Measurements from ENCODE around the gene PLCH1. TPM values are rescaled to one million over a fixed set of nuclear protein-coding genes. Genes with fewer than 3 reads are reported as not detected.

Gene PLCH1
- total and polyA plus RNA-seq, 2 donors (not counting 1 experiment from before 2014, with no cell fraction given) = under 0.01 to 0.03 TPM

DNA sequence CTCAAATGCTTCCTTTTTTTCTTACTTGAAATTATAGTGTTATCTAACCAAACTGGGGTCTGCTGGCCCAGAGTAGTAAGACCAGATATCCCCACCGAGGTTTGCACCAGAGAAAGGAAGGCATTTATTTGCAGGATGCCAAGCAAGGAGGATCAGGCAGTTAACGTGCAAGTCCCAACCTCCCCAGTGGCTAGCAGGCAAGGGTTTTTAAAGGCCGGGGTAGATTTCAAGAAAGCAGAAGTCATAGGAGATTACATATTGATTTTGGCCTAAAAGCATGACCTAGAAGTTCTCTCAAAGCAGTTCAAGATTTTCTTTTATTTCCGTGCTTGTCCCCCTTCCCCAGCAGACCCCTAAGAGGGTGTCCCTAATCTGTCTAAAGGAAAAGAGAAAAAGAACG, 418.6 kb downstream of the PLCH1 start:
- DNase-seq (ENCODE audit: low read depth in 2 of 2) = no peak
- TF ChIP-seq EZH2 (IDR thresholded peaks at IDR 0.05; ENCODE audit: low read length, missing control alignments) = no peak
- TF ChIP-seq, protein P1, sequence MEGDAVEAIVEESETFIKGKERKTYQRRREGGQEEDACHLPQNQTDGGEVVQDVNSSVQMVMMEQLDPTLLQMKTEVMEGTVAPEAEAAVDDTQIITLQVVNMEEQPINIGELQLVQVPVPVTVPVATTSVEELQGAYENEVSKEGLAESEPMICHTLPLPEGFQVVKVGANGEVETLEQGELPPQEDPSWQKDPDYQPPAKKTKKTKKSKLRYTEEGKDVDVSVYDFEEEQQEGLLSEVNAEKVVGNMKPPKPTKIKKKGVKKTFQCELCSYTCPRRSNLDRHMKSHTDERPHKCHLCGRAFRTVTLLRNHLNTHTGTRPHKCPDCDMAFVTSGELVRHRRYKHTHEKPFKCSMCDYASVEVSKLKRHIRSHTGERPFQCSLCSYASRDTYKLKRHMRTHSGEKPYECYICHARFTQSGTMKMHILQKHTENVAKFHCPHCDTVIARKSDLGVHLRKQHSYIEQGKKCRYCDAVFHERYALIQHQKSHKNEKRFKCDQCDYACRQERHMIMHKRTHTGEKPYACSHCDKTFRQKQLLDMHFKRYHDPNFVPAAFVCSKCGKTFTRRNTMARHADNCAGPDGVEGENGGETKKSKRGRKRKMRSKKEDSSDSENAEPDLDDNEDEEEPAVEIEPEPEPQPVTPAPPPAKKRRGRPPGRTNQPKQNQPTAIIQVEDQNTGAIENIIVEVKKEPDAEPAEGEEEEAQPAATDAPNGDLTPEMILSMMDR (conservative IDR thresholded peaks at IDR 0.05 in 1 of 2, IDR thresholded peaks at IDR 0.05 in 1 of 2; ENCODE audit: low read depth in 1 of 2, low read length in 2 of 2) = no peak
- no peaks in the 10 kb centered on the region for H3K36me3 ChIP-seq (ENCODE audit: control insufficient read depth, insufficient read depth, low read length)
- no peak overlapping the region for H2AFZ ChIP-seq (ENCODE audit: low read length)
- no peak overlapping the region for H3K27ac ChIP-seq (ENCODE audit: insufficient read depth, low read length)
- no peak overlapping the region for H3K4me2 ChIP-seq (ENCODE audit: extremely low read depth, insufficient read depth, low read length)
- H3K4me1 ChIP-seq (ENCODE audit: control insufficient read depth, extremely low read depth, insufficient read depth, low read length) = no peaks in the 10 kb centered on the region
- no peak overlapping the region for H3K4me3 ChIP-seq (replicated peaks in 1 of 4; ENCODE audit: control extremely low read depth in 1 of 4, insufficient read depth in 1 of 4, low read depth in 3 of 4, low read length in 4 of 4)
- H3K27me3 ChIP-seq (ENCODE audit: control insufficient read depth, insufficient read depth, low read length) = no peaks in the 10 kb centered on the region
- no peaks in the 10 kb centered on the region for H3K9me3 ChIP-seq (ENCODE audit: control insufficient read depth, insufficient read depth, low read depth, low read length)
- H4K20me1 ChIP-seq (ENCODE audit: control insufficient read depth, extremely low read depth, insufficient read depth, low read length) = no peaks in the 10 kb centered on the region
- no peak overlapping the region for H3K9ac ChIP-seq (ENCODE audit: insufficient read depth, low read length)
- H3K79me2 ChIP-seq (ENCODE audit: control insufficient read depth, insufficient read depth, low read length) = no peaks in the 10 kb centered on the region

Other genes with a start within 250 kb of the PLCH1 start
- 3.6 TPM in 2 replicates for gene C3orf33, start 61.2 kb upstream of the PLCH1 start, total RNA-seq
- gene C3orf33, start 61.2 kb upstream of the PLCH1 start, polyA plus RNA-seq = 3.3 and 3.5 TPM in 2 replicates
- 21.5 and 28.2 TPM in 2 replicates for gene SLC33A1, start 109.4 kb upstream of the PLCH1 start, total RNA-seq
- gene SLC33A1, start 109.4 kb upstream of the PLCH1 start, polyA plus RNA-seq = 18.0 and 22.7 TPM in 2 replicates
- 20.5 and 20.6 TPM in 2 replicates for gene GMPS, start 125.6 kb upstream of the PLCH1 start, total RNA-seq
- 93.3 and 99.9 TPM in 2 replicates for gene GMPS, start 125.6 kb upstream of the PLCH1 start, polyA plus RNA-seq